ENCODE results near the gene OR7C2. TPM values are rescaled to one million over a fixed set of nuclear protein-coding genes. Genes with fewer than 3 reads are reported as not detected.

OR7C2 gene
- total and polyA plus RNA-seq, 4 donors: not detected

DNA sequence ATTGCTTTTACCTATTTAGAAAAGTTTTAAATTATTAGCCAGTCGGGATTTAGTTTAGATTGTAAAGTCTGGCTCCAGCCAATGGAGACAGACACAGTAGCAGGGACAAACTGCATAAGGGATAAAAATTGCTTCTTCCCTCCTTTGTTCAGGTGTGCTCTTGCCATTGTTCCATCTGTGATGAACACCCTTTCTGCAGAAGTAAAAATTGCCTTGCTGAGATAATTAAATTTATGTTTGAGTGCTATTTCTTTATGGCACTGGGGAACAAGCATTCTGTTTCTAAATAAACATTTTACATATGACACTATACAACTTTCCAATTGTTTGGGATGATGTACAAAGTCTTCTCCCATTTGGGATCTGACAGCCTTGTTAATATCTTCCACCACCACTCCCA lies 18.0 kb downstream of the OR7C2 start:
- Histone ChIP-seq H3K4me3 (no peak overlapping the region), H3K9me3 (ENCODE audit: control insufficient read depth in 4 of 4, insufficient read depth in 3 of 4, low read length in 3 of 4) (peaks cover 0 to 19% (median 10%) of the 10 kb centered on the region in 4 donors), H3K27me3 (ENCODE audit: control insufficient read depth in 3 of 3, insufficient read depth in 3 of 3, low read length in 2 of 3) (no peaks in the 10 kb centered on the region), H3K27ac (ENCODE audit: low read depth in 1 of 2, low read length in 1 of 2) (no peak overlapping the region), H3K9ac (ENCODE audit: insufficient read depth in 1 of 2, low read length in 2 of 2) (no peak overlapping the region), H3K36me3 (ENCODE audit: control insufficient read depth in 4 of 4, insufficient read depth in 4 of 4, low read length in 4 of 4) (no peaks in the 10 kb centered on the region), H3K4me1 (ENCODE audit: control insufficient read depth in 5 of 5, insufficient read depth in 5 of 5, low read length in 5 of 5) (no peaks in the 10 kb centered on the region)
- TF ChIP-seq, protein P1, sequence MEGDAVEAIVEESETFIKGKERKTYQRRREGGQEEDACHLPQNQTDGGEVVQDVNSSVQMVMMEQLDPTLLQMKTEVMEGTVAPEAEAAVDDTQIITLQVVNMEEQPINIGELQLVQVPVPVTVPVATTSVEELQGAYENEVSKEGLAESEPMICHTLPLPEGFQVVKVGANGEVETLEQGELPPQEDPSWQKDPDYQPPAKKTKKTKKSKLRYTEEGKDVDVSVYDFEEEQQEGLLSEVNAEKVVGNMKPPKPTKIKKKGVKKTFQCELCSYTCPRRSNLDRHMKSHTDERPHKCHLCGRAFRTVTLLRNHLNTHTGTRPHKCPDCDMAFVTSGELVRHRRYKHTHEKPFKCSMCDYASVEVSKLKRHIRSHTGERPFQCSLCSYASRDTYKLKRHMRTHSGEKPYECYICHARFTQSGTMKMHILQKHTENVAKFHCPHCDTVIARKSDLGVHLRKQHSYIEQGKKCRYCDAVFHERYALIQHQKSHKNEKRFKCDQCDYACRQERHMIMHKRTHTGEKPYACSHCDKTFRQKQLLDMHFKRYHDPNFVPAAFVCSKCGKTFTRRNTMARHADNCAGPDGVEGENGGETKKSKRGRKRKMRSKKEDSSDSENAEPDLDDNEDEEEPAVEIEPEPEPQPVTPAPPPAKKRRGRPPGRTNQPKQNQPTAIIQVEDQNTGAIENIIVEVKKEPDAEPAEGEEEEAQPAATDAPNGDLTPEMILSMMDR (IDR thresholded peaks at IDR 0.05; ENCODE audit: control extremely low read depth, extremely low read depth): no peak
- DNase-seq (no peak), ATAC-seq (ENCODE audit: insufficient read depth, low FRiP score) (no peak)
- WGBS, 2 donors: 0 to 45% methylated on average over 1 of the region's 1 CpG

DNA sequence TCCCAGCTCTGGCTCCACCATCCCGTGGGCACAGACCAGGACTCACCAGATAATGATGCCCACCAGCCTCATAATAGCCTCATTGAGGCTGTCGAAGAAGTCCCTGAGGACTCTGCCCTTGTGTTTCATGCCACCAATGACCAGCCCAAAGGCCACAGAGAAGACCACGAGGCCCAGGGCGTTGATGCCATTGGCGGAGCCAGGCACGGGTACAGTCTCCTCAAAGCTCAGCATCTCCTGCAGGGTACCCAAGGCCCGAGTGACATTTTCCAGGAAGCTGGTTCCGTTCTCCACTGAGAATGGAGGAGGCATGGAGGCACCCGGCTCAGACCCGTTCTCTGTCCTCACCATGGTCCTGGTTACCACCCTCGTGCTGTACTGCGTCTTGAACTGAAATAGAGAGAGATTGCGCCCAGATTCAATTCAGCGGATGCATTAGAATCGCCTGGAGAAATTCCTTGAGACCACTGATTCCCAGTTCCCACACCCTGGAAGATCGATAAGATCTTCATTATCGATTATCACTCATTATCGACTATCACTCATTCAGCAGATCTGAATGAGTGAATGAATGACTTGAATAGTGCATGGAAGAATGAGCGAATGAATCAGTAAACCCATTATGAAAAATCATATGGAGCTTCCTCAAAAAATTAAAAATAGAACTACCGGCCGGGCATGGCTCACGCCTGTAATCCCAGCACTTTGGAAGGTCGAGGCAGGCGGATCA lies 20.8 kb downstream of the OR7C2 start:
- peaks cover 0 to 13% (median 10%) of the 10 kb centered on the region in 4 donors for H3K9me3 ChIP-seq (ENCODE audit: control insufficient read depth in 4 of 4, insufficient read depth in 3 of 4, low read length in 3 of 4)
- no peak overlapping the region for H3K27ac ChIP-seq (ENCODE audit: low read depth in 1 of 2, low read length in 1 of 2)
- WGBS, 2 donors: 94 to 95% methylated on average over 24 of the region's 24 CpGs
- H3K27me3 ChIP-seq (ENCODE audit: control insufficient read depth in 3 of 3, insufficient read depth in 3 of 3, low read length in 2 of 3): no peaks in the 10 kb centered on the region
- DNase-seq (no peak), ATAC-seq (ENCODE audit: insufficient read depth, low FRiP score) (no peak)
- no peaks in the 10 kb centered on the region for H3K36me3 ChIP-seq (ENCODE audit: control insufficient read depth in 4 of 4, insufficient read depth in 4 of 4, low read length in 4 of 4)
- TF ChIP-seq, protein P1 (IDR thresholded peaks at IDR 0.05; ENCODE audit: control extremely low read depth, extremely low read depth): no peak
- no peak overlapping the region for H3K9ac ChIP-seq (ENCODE audit: insufficient read depth in 1 of 2, low read length in 2 of 2)
- H3K4me3 ChIP-seq: no peak overlapping the region
- no peaks in the 10 kb centered on the region for H3K4me1 ChIP-seq (ENCODE audit: control insufficient read depth in 5 of 5, insufficient read depth in 5 of 5, low read length in 5 of 5)

DNA sequence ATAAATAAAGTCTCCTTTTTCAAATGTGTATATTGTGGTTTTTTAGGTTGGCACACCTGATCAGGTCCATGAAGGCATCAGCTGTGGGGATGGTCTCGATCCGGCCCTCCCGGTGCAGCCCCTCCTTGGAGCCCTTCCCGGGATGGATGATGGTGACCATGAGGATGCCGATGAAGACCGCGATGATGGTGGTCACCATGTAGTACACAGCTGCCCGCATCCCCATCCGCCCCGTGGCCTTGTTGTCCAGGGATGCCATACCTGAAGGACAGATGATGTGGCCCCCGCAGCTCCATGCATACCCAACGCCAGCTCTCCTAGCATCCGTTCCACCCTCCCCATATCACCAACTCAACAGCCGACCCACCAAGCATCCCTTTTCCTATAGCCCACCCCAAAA lies 27.0 kb downstream of the OR7C2 start:
- DNase-seq (no peak), ATAC-seq (ENCODE audit: insufficient read depth, low FRiP score) (no peak)
- TF ChIP-seq, protein P1 (IDR thresholded peaks at IDR 0.05; ENCODE audit: control extremely low read depth, extremely low read depth): no peak
- Histone ChIP-seq H3K27me3 (ENCODE audit: control insufficient read depth in 3 of 3, insufficient read depth in 3 of 3, low read length in 2 of 3) (peaks cover 0 to 3% (median 3%) of the 10 kb centered on the region in 3 donors), H3K9ac (ENCODE audit: insufficient read depth in 1 of 2, low read length in 2 of 2) (no peak overlapping the region), H3K4me1 (ENCODE audit: control insufficient read depth in 5 of 5, insufficient read depth in 5 of 5, low read length in 5 of 5) (no peaks in the 10 kb centered on the region), H3K36me3 (ENCODE audit: control insufficient read depth in 4 of 4, insufficient read depth in 4 of 4, low read length in 4 of 4) (no peaks in the 10 kb centered on the region), H3K4me3 (no peak overlapping the region), H3K9me3 (ENCODE audit: control insufficient read depth in 4 of 4, insufficient read depth in 3 of 4, low read length in 3 of 4) (peaks cover 0 to 6% (median 2%) of the 10 kb centered on the region in 4 donors), H3K27ac (ENCODE audit: low read depth in 1 of 2, low read length in 1 of 2) (no peak overlapping the region)
- 95 to 96% methylated on average over 14 of the region's 14 CpGs for WGBS, 2 donors
